ENCODE measurements around the gene ADAM23.

ADAM23 gene

DNA sequence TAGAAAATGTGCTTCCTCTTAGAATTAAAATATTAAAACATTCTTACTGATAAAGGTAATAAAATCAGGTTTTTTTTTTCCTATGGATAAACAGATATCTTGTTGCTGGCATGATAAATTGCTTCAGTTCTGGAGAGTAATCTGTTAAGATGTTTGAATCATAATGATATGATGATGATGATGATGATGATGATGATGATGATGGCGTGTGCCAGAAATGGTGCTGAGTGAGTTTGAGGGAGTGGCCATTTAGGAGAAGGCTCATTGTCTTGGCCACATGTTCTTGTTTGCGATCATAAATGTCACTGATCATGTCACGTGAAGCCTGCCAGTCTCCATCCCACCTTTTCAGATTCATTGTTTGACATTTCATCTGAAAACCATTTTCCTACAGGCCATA, 35.0 kb downstream of the ADAM23 start:
- Histone ChIP-seq H3K27me3 (ENCODE audit: insufficient read depth, low read depth, severe bottlenecking) (no peaks in the 10 kb centered on the region), H3K4me3 (ENCODE audit: low read depth, low read length) (no peak overlapping the region), H3K27ac (no peak overlapping the region), H3K9me3 (ENCODE audit: severe bottlenecking) (no peaks in the 10 kb centered on the region), H3K36me3 (no peaks in the 10 kb centered on the region)
- TF ChIP-seq, protein P1, sequence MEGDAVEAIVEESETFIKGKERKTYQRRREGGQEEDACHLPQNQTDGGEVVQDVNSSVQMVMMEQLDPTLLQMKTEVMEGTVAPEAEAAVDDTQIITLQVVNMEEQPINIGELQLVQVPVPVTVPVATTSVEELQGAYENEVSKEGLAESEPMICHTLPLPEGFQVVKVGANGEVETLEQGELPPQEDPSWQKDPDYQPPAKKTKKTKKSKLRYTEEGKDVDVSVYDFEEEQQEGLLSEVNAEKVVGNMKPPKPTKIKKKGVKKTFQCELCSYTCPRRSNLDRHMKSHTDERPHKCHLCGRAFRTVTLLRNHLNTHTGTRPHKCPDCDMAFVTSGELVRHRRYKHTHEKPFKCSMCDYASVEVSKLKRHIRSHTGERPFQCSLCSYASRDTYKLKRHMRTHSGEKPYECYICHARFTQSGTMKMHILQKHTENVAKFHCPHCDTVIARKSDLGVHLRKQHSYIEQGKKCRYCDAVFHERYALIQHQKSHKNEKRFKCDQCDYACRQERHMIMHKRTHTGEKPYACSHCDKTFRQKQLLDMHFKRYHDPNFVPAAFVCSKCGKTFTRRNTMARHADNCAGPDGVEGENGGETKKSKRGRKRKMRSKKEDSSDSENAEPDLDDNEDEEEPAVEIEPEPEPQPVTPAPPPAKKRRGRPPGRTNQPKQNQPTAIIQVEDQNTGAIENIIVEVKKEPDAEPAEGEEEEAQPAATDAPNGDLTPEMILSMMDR (IDR thresholded peaks at IDR 0.05; ENCODE audit: low read depth, low read length): no peak
- DNase-seq: no peak

DNA sequence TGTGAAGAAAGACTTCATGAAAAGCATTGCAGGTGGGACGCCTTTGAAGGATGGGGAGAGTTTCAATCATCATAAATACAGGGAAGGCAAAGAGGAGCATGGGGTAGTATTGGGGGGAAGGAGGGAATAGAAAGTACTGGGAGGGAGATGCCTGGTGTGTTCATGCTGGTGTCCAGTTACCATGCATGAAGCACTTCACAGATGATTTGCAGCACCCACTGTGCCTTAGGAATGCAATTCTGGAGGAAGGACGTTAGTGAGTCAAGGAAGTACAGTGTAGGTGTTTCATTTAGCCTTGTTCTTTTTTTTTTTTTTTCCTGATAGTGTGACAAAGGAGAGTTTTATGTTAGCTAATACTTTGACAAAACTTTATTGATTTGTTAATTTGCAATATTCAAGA, 36.8 kb downstream of the ADAM23 start:
- TF ChIP-seq, protein P1 (IDR thresholded peaks at IDR 0.05; ENCODE audit: low read depth, low read length): no peak
- no peak overlapping the region for H3K4me3 ChIP-seq (ENCODE audit: low read depth, low read length)
- no peaks in the 10 kb centered on the region for H3K9me3 ChIP-seq (ENCODE audit: severe bottlenecking)
- no peaks in the 10 kb centered on the region for H3K36me3 ChIP-seq
- no peak overlapping the region for H3K27ac ChIP-seq
- DNase-seq: no peak
- no peaks in the 10 kb centered on the region for H3K27me3 ChIP-seq (ENCODE audit: insufficient read depth, low read depth, severe bottlenecking)

DNA sequence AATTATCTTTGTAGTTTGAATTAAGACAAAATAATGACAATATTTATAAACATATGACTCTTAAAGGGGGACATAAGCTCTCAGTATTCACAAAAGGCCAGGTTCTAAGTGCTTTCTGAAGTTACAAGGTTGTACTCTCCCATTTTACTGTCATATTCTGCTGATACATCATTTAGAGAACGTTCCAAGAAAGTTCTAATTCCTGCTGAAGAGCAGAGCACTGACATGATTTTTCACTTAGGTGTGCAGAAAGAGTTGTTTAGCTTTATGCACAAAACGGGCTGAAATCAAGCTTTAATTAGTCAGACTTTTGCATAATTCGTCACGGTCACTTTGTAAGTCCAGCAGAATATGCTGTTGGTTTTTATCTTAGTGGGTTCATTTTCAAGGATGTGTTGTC, 37.3 kb downstream of the ADAM23 start:
- TF ChIP-seq, protein P1 (IDR thresholded peaks at IDR 0.05; ENCODE audit: low read depth, low read length): no peak
- Histone ChIP-seq H3K27me3 (ENCODE audit: insufficient read depth, low read depth, severe bottlenecking) (no peaks in the 10 kb centered on the region), H3K4me3 (ENCODE audit: low read depth, low read length) (no peak overlapping the region), H3K27ac (no peak overlapping the region), H3K9me3 (ENCODE audit: severe bottlenecking) (no peaks in the 10 kb centered on the region), H3K36me3 (no peaks in the 10 kb centered on the region)
- no peak for DNase-seq

- peak; percentile 18 for DNase-seq
- Histone ChIP-seq H3K36me3 (no peaks in the 10 kb centered on the region), H3K27me3 (ENCODE audit: insufficient read depth, low read depth, severe bottlenecking) (no peaks in the 10 kb centered on the region), H3K27ac (no peak overlapping the region), H3K9me3 (ENCODE audit: severe bottlenecking) (no peaks in the 10 kb centered on the region), H3K4me3 (ENCODE audit: low read depth, low read length) (no peak overlapping the region)
- TF ChIP-seq, protein P1 (IDR thresholded peaks at IDR 0.05; ENCODE audit: low read depth, low read length): no peak
These were observed 37.7 kb downstream of the ADAM23 start for GRCh38 chr2:206481056-206481455.

DNA sequence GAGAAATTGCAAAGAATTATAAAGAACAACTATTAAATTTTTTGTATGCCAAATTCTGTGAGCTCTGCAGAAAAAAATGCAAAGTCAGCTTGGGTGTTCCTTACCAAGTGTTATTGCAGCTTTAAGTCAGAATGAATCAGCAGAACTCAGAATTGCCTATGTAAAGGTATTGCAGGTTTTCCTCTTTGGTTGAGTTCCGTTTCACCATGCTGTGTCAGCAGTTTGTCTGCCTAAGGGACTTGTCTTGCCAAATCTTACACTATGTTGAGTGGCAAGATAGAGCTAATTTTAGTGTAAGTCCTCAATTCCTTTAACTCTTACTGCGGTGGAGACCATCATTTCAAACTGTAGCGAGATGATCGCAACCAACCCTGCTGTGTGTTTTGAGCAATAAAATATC, 38.8 kb downstream of the ADAM23 start:
- TF ChIP-seq, protein P1 (IDR thresholded peaks at IDR 0.05; ENCODE audit: low read depth, low read length): no peak
- Histone ChIP-seq H3K27ac (no peak overlapping the region), H3K4me3 (ENCODE audit: low read depth, low read length) (no peak overlapping the region), H3K36me3 (no peaks in the 10 kb centered on the region), H3K27me3 (ENCODE audit: insufficient read depth, low read depth, severe bottlenecking) (no peaks in the 10 kb centered on the region), H3K9me3 (ENCODE audit: severe bottlenecking) (no peaks in the 10 kb centered on the region)
- DNase-seq: no peak

DNA sequence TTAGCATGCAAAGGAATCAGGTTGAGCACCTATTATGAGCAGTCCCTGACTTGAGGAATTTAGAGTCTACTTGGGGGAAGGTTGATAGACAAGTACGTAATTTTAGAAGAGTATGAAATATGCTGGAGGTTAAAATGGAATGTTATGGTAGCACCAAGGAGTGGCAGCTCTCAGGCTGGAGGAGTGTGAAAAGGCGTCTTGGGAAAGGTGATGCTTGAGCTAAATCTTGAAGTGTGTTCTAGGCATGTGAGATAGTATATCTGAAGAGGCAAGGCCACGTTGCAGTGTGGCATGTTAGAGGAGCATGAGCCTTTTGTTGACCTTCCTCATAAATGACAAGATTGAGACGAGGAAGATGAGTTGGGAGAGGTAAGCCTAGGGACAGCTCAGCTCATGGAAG, 39.3 kb downstream of the ADAM23 start:
- Histone ChIP-seq H3K27ac (no peak overlapping the region), H3K36me3 (no peaks in the 10 kb centered on the region), H3K4me3 (ENCODE audit: low read depth, low read length) (no peak overlapping the region), H3K9me3 (ENCODE audit: severe bottlenecking) (no peaks in the 10 kb centered on the region), H3K27me3 (ENCODE audit: insufficient read depth, low read depth, severe bottlenecking) (no peaks in the 10 kb centered on the region)
- TF ChIP-seq, protein P1 (IDR thresholded peaks at IDR 0.05; ENCODE audit: low read depth, low read length): no peak
- DNase-seq: no peak
